Ovary (tissue), 9 donors: Measurements from ENCODE around the gene HIBADH. TPM values are rescaled to one million over a fixed set of nuclear protein-coding genes. Genes with fewer than 3 reads are reported as not detected.

Experiments
- DNase-seq, 5 donors: peaks; one replicate each; pipeline ENCODE4 v3.0.0-alpha.2; 2019 to 2020
- H3K27ac ChIP-seq, 2 donors: fragments of 200-600 bp; one replicate each; pipeline versions ENCODE4 v1.5.1 to v1.8.0; 2019 to 2022
- H3K27me3 ChIP-seq: fragments of 200-600 bp; one replicate; pipeline ENCODE4 v1.8.0; 2022
- H3K36me3 ChIP-seq: fragments of 200-600 bp; sonication (generic); one replicate; pipeline ENCODE4 v1.5.1; 2019
- H3K4me1 ChIP-seq: one replicate; pipeline ENCODE4 v1.8.1; 2013; ENCODE audit warnings: mild to moderate bottlenecking, moderate library complexity; ENCODE audit not compliant: insufficient read depth
- H3K4me3 ChIP-seq: fragments of 200-600 bp; sonication (generic); one replicate; pipeline ENCODE4 v1.5.1; 2017
- H3K9me3 ChIP-seq, 2 donors: fragments of 200-600 bp in 1 of 2; sonication (generic) in 1 of 2; one replicate each; pipeline versions ENCODE4 v1.5.1 to v1.8.1; 2013 to 2019; ENCODE audit warnings: mild to moderate bottlenecking in 1 of 2, moderate library complexity in 1 of 2
- EP300 ChIP-seq: sonication (generic); formaldehyde crosslinking; IDR thresholded peaks from one replicate; pipeline ENCODE4 v1.6.1; 2017; ENCODE audit warnings: antibody characterized with exemption
- POLR2A ChIP-seq: fragments of 450-650 bp; IDR thresholded peaks from one replicate; pipeline ENCODE4 v1.6.1; 2017; ENCODE audit warnings: antibody characterized with exemption, mild to moderate bottlenecking, moderate library complexity
- WGBS, 3 donors: extraction: QIAGEN DNeasy Blood & Tissue Kit in 1 of 3; methylation state at CpG; one replicate each; pipeline versions ENCODE4 v1.1.5 to v1.1.7; 2013 to 2017; 5-methylcytosine and 5-hydroxymethylcytosine counted together
- intact Hi-C, 4 donors: fragments of 100-400 bp; cut with DNase I; formaldehyde crosslinking; loops; one replicate each; pipeline versions ENCODE4 v1.11.0 to v1.15.1; 2022 to 2023
- polyA plus RNA-seq, 2 donors: library from polyadenylated mRNA; stranded (reverse); fragments of 200-250 nt in 1 of 2; fragments of 350-450 nt in 1 of 2; fragmentation: Illumina TruSeq in 1 of 2; extraction: RNeasy Lipid Tissue Mini Kit (QIAGEN cat#74804) in 1 of 2; gene quantifications; one replicate each; pipeline ENCODE4 v1.2.3, GENCODE V29; 2013 to 2014
- total RNA-seq, 7 donors: library from RNA; depleted of rRNA in 2 of 7; stranded (reverse); fragments of >200 nt in 2 of 7; fragmentation: NEBNext Ultra II Directional in 3 of 7; extraction: Animal tissue kit (Norgen Biotek cat#: 25700) in 3 of 7; gene quantifications; one replicate each; pipeline versions ENCODE4 v1.1.0 to v1.2.4, GENCODE V29; 2016 to 2023
- TF ChIP-seq, protein P1 (sequence below), 3 donors: fragments of 450-650 bp in 2 of 3; fragments of 200-600 bp in 1 of 3; IDR thresholded peaks; one replicate each; pipeline versions ENCODE4 v1.5.1 to v1.8.0; 2016 to 2022; ENCODE audit warnings: antibody characterized with exemption in 3 of 3, mild to moderate bottlenecking in 1 of 3
- donor health status: DM: no; HTN: no; CAD: no; lungs with moderate emphysema.
- donor health status: DM: no; HTN: no; CAD: no.
- donor health status: Bipolar disorder and iron deficiency.
- donor health status: DM: yes; HTN: yes; CAD: no.
- donor health status: DM: no; HTN: no; CAD: no.
- donor health status: DM: yes; HTN: yes; CAD: no.

The HIBADH gene
- total and polyA plus RNA-seq, 9 donors: 24.4 to 76.0 (median 36.9) TPM

DNA sequence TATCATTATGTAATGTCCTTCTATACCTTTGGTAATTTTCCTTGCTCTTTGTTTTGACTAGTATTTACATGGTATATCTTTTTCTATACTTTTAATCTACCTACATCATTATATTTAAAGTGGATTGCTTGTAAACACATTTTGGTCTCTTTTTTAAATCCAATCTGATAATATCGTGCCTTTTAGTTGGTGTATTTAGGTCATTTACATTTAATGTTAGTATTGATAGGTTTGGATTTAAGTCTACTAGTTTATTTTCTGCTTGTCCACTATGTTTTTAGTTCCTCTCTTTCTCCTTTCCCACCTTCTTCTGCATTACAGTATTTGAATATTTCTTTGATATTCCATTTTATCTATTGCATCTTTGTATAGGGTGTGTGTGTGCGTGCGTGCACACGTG, 95.4 kb downstream of the HIBADH start:
- TF ChIP-seq, protein P1, sequence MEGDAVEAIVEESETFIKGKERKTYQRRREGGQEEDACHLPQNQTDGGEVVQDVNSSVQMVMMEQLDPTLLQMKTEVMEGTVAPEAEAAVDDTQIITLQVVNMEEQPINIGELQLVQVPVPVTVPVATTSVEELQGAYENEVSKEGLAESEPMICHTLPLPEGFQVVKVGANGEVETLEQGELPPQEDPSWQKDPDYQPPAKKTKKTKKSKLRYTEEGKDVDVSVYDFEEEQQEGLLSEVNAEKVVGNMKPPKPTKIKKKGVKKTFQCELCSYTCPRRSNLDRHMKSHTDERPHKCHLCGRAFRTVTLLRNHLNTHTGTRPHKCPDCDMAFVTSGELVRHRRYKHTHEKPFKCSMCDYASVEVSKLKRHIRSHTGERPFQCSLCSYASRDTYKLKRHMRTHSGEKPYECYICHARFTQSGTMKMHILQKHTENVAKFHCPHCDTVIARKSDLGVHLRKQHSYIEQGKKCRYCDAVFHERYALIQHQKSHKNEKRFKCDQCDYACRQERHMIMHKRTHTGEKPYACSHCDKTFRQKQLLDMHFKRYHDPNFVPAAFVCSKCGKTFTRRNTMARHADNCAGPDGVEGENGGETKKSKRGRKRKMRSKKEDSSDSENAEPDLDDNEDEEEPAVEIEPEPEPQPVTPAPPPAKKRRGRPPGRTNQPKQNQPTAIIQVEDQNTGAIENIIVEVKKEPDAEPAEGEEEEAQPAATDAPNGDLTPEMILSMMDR (IDR thresholded peaks at IDR 0.05): no peak
- no peak for TF ChIP-seq EP300
- TF ChIP-seq POLR2A: no peak
- no peak overlapping the region for H3K4me3 ChIP-seq
- no peaks in the 10 kb centered on the region for H3K36me3 ChIP-seq
- no peak for DNase-seq
- intact Hi-C loops: no loop called here
- 97 to 99% (median 99%) methylated on average over 4 of the region's 4 CpGs for WGBS, 3 donors
- no peaks in the 10 kb centered on the region for H3K9me3 ChIP-seq
- no peaks in the 10 kb centered on the region for H3K27me3 ChIP-seq
- H3K27ac ChIP-seq: no peak overlapping the region
- no peaks in the 10 kb centered on the region for H3K4me1 ChIP-seq

DNA sequence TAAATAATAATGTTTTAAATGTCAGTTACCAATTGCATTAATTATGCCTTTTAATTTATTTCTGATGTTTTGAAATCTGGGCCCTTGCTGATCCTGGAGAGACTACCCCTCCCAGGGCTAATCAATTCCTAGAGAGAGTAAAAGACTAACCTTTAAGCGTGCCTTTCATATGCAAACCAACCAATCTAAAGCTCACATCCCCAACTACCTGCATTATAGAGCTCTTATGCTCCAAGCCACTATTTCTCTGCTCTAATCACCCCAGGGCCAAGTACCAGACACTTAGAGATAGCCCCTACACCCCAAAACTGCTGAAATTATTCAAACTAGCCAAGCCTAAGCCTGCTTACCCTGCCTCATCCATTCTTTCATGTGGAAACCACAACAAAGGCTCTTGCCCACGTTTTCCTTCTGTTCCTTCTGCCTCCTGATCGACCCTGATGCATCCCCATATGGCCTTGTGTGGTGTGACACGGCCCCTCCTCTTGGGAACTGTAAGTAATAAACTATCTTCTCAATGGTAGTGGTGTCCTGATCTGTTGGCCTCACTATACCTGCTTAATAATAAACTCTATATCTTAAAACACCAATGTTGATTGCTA, 97.7 kb downstream of the HIBADH start:
- DNase-seq: no peak
- no peak overlapping the region for H3K4me3 ChIP-seq
- no peaks in the 10 kb centered on the region for H3K36me3 ChIP-seq
- H3K9me3 ChIP-seq: no peaks in the 10 kb centered on the region
- no peak for TF ChIP-seq EP300
- TF ChIP-seq, protein P1 (IDR thresholded peaks at IDR 0.05): no peak
- TF ChIP-seq POLR2A: no peak
- no peaks in the 10 kb centered on the region for H3K27me3 ChIP-seq
- WGBS, 3 donors: 66 to 75% (median 72%) methylated on average over 4 of the region's 4 CpGs
- intact Hi-C loops: no loop called here
- H3K27ac ChIP-seq: no peak overlapping the region
- H3K4me1 ChIP-seq: no peaks in the 10 kb centered on the region

DNA sequence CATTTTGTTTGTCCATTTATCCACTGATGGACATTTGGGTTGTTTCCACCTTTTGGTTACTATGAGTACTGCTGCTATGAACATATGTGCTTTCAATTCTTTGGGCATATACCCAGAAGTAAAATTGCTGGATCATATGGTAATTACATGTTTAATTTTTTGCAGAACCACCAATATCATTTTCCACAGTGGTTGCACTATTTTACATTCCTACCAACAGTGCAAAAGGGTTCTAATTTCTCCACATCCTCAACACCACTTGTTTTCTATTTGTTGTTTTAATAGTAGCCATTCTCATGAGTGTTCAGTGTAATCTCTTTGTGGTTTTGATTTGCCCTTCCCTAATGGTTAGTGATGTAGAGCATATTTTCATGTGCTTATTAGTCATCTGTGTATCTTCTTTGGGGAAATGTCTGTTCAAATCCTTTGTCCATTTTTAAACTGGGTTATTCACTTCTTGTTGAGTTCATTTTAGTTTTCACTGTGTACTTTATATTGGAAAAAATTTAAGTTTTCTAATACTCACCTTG, 101.9 kb downstream of the HIBADH start:
- TF ChIP-seq POLR2A: no peak
- H3K4me3 ChIP-seq: no peak overlapping the region
- intact Hi-C loops: no loop called here
- DNase-seq: no peak
- no peaks in the 10 kb centered on the region for H3K27me3 ChIP-seq
- no peaks in the 10 kb centered on the region for H3K36me3 ChIP-seq
- H3K27ac ChIP-seq: no peak overlapping the region
- no peaks in the 10 kb centered on the region for H3K4me1 ChIP-seq
- no peaks in the 10 kb centered on the region for H3K9me3 ChIP-seq

DNA sequence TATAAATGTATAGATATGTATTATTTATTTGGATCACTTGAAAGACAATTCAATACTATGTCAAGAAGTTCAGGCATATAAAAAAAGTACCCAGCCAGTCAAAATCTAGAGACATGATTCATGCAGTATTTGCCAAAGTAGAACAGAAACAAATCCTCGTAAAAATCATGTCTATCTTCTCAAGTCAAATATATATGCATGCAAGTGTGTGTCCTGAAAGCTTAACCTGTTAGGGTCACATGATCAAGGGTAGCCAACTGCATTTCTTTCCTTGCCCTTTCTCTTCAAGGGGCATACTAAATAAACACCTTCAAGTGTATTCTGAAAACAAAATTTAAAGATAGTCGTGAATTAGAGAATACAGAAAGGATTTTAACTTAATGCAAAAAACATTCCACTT, 107.0 kb downstream of the HIBADH start:
- intact Hi-C loops: no loop called here
- no peak for DNase-seq
- no peaks in the 10 kb centered on the region for H3K36me3 ChIP-seq
- no peaks in the 10 kb centered on the region for H3K4me1 ChIP-seq
- 87 to 93% (median 88%) methylated on average over 2 of the region's 2 CpGs for WGBS, 3 donors
- TF ChIP-seq EP300: no peak
- no peak for TF ChIP-seq POLR2A
- TF ChIP-seq, protein P1 (IDR thresholded peaks at IDR 0.05): no peak
- no peak overlapping the region for H3K4me3 ChIP-seq
- no peaks in the 10 kb centered on the region for H3K9me3 ChIP-seq
- no peak overlapping the region for H3K27ac ChIP-seq
- H3K27me3 ChIP-seq: no peaks in the 10 kb centered on the region

DNA sequence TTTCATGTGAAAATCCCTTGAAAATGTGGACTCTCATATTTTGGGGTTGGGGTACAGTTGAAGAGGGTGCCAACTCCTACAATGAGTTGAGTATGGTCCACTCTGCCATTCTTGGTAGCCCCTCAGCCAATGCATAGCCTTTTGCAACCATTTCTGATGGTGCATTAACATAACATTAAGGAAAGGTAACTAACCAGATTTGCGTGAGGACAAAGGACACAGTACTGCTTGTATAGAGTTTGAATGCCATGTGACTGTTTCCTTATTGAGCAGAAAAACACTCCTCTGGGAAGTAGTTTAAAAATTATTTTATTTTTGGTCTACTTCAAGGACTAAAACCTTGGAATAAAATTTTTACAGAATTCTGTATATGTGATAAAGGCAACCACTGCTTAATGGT, 107.9 kb downstream of the HIBADH start:
- H3K4me1 ChIP-seq: no peaks in the 10 kb centered on the region
- no peak for DNase-seq
- TF ChIP-seq POLR2A: no peak
- no peak for TF ChIP-seq EP300
- TF ChIP-seq, protein P1 (IDR thresholded peaks at IDR 0.05): no peak
- no peaks in the 10 kb centered on the region for H3K36me3 ChIP-seq
- H3K27me3 ChIP-seq: no peaks in the 10 kb centered on the region
- H3K9me3 ChIP-seq: no peaks in the 10 kb centered on the region
- H3K4me3 ChIP-seq: no peak overlapping the region
- H3K27ac ChIP-seq: no peak overlapping the region
- intact Hi-C loops: no loop called here
- WGBS, 3 donors: 94 to 96% (median 94%) methylated on average over 1 of the region's 1 CpG
